ENCODE data around the gene CFAP100. TPM values are rescaled to one million over a fixed set of nuclear protein-coding genes. Genes with fewer than 3 reads are reported as not detected.

The CFAP100 gene
- total RNA-seq, 4 donors from 2014 or later: 0.98 to 2.8 TPM; not detected in 2

GRCh38 chr3:126441256-126441880 lies 46.7 kb downstream of the CFAP100 start:
- no peak for TF ChIP-seq POLR2A (IDR thresholded peaks at IDR 0.05)
- no peak for TF ChIP-seq CTCF (IDR thresholded peaks at IDR 0.05)
- Histone ChIP-seq H3K9me3 (no peaks in the 10 kb centered on the region), H3K4me1 (no peaks in the 10 kb centered on the region), H3K27ac (no peak overlapping the region), H3K4me3 (no peak overlapping the region), H3K36me3 (no peaks in the 10 kb centered on the region), H3K27me3 (no peaks in the 10 kb centered on the region)
- peak in 1 of 2 donors; percentile 7 for DNase-seq
- intact Hi-C loops (cut with DNase I; ENCODE audit: low total_unique reads): no loop called here

GRCh38 chr3:126442094-126442855 lies 47.6 kb downstream of the CFAP100 start:
- DNase-seq: peak in 1 of 2 donors; percentile 60
- Histone ChIP-seq H3K36me3 (no peaks in the 10 kb centered on the region), H3K4me1 (no peaks in the 10 kb centered on the region), H3K4me3 (no peak overlapping the region), H3K9me3 (no peaks in the 10 kb centered on the region), H3K27ac (no peak overlapping the region), H3K27me3 (no peaks in the 10 kb centered on the region)
- no peak for TF ChIP-seq CTCF (IDR thresholded peaks at IDR 0.05)
- TF ChIP-seq POLR2A (IDR thresholded peaks at IDR 0.05): no peak
- intact Hi-C loops (cut with DNase I; ENCODE audit: low total_unique reads): no loop called here

- H3K9me3 ChIP-seq: no peaks in the 10 kb centered on the region
- intact Hi-C loops (cut with DNase I; ENCODE audit: low total_unique reads): no loop called here
- H3K4me3 ChIP-seq: no peak overlapping the region
- no peak overlapping the region for H3K27ac ChIP-seq
- no peaks in the 10 kb centered on the region for H3K36me3 ChIP-seq
- DNase-seq: peak in 1 of 2 donors; percentile 11
- TF ChIP-seq CTCF (IDR thresholded peaks at IDR 0.05) (no peak), POLR2A (IDR thresholded peaks at IDR 0.05) (no peak)
- no peaks in the 10 kb centered on the region for H3K27me3 ChIP-seq
- H3K4me1 ChIP-seq: no peaks in the 10 kb centered on the region
Observed at GRCh38 chr3:126442856-126443242, 48.1 kb downstream of the CFAP100 start.

- no peak for DNase-seq
- H3K36me3 ChIP-seq: no peaks in the 10 kb centered on the region
- TF ChIP-seq CTCF (IDR thresholded peaks at IDR 0.05) (no peak), POLR2A (IDR thresholded peaks at IDR 0.05) (no peak)
- H3K27me3 ChIP-seq: no peaks in the 10 kb centered on the region
- no peaks in the 10 kb centered on the region for H3K9me3 ChIP-seq
- H3K4me1 ChIP-seq: no peaks in the 10 kb centered on the region
- intact Hi-C loops (cut with DNase I; ENCODE audit: low total_unique reads): no loop called here
- no peak overlapping the region for H3K27ac ChIP-seq
- H3K4me3 ChIP-seq: no peak overlapping the region
Observed at GRCh38 chr3:126445506-126445905, 50.8 kb downstream of the CFAP100 start.

- intact Hi-C loops (cut with DNase I; ENCODE audit: low total_unique reads): no loop called here
- no peak overlapping the region for H3K4me3 ChIP-seq
- H3K9me3 ChIP-seq: no peaks in the 10 kb centered on the region
- H3K4me1 ChIP-seq: no peaks in the 10 kb centered on the region
- no peak for DNase-seq
- TF ChIP-seq CTCF (IDR thresholded peaks at IDR 0.05) (no peak), POLR2A (IDR thresholded peaks at IDR 0.05) (no peak)
- no peaks in the 10 kb centered on the region for H3K36me3 ChIP-seq
- H3K27ac ChIP-seq: no peak overlapping the region
- H3K27me3 ChIP-seq: no peaks in the 10 kb centered on the region
Observed at GRCh38 chr3:126446301-126446700, 51.6 kb downstream of the CFAP100 start.
